Upper lobe of left lung (tissue), 6 donors: Measurements from ENCODE around the gene AKAP6. TPM values are rescaled to one million over a fixed set of nuclear protein-coding genes. Genes with fewer than 3 reads are reported as not detected.

Source experiments
- ATAC-seq, 2 donors: fragments of 200-7000 bp; cut with Tn5 transposase; one replicate each; pipeline ENCODE4 v1.9.1; 2022; ENCODE audit warnings: mild to moderate bottlenecking in 2 of 2, moderate library complexity in 2 of 2; ENCODE audit not compliant: low FRiP score in 2 of 2
- DNase-seq, 2 donors: peaks; one replicate each; pipeline ENCODE4 v3.0.0-alpha.2; 2019 to 2020
- H3K27ac ChIP-seq, 4 donors: fragments of 200-600 bp; sonication (generic); one replicate each; pipeline ENCODE4 v1.5.1; 2016 to 2019
- H3K27me3 ChIP-seq, 4 donors: fragments of 200-600 bp; sonication (generic); one replicate each; pipeline ENCODE4 v1.5.1; 2017 to 2019
- H3K36me3 ChIP-seq, 4 donors: fragments of 200-600 bp; sonication (generic); one replicate each; pipeline ENCODE4 v1.5.1; 2016 to 2019
- H3K4me1 ChIP-seq, 4 donors: fragments of 200-600 bp; sonication (generic); one replicate each; pipeline ENCODE4 v1.5.1; 2018 to 2019
- H3K4me3 ChIP-seq, 4 donors: fragments of 200-600 bp; sonication (generic); one replicate each; pipeline ENCODE4 v1.5.1; 2017 to 2019; ENCODE audit warnings: mild to moderate bottlenecking in 2 of 4, moderate library complexity in 1 of 4
- H3K9me3 ChIP-seq, 4 donors: fragments of 200-600 bp; sonication (generic); one replicate each; pipeline ENCODE4 v1.5.1; 2018 to 2019
- CTCF ChIP-seq, 6 experiments: fragments of 450-650 bp in 4 of 6; fragments of 200-600 bp in 2 of 6; sonication (generic) in 2 of 6; IDR thresholded peaks; one replicate each; pipeline ENCODE4 v1.5.1; 2016 to 2019; ENCODE audit warnings: antibody characterized with exemption in 6 of 6
- EP300 ChIP-seq, 4 donors: sonication (generic); formaldehyde crosslinking; IDR thresholded peaks; one replicate each; pipeline ENCODE4 v1.5.1; 2017; ENCODE audit warnings: antibody characterized with exemption in 4 of 4, control low read depth in 2 of 4
- POLR2A ChIP-seq, 4 donors: fragments of 450-650 bp; IDR thresholded peaks; one replicate each; pipeline ENCODE4 v1.5.1; 2016 to 2017; ENCODE audit warnings: antibody characterized with exemption in 4 of 4, mild to moderate bottlenecking in 2 of 4
- POLR2AphosphoS5 ChIP-seq, 2 donors: sonication (generic); formaldehyde crosslinking; IDR thresholded peaks; one replicate each; pipeline ENCODE4 v1.5.1; 2017; ENCODE audit warnings: antibody characterized with exemption in 2 of 2
- WGBS, 2 donors: methylation state at CpG; one replicate each; pipeline ENCODE4 v1.1.5; 2017 to 2018; 5-methylcytosine and 5-hydroxymethylcytosine counted together
- total RNA-seq, 6 donors: library from RNA; depleted of rRNA in 4 of 6; stranded (reverse); fragments of >200 nt in 4 of 6; gene quantifications; one replicate each; pipeline versions ENCODE4 v1.1.0 to v1.2.1, GENCODE V29; 2016 to 2021
- donor health status: DM: no; HTN: no; CAD: no; lungs with moderate emphysema.
- donor health status: DM: no; HTN: yes; CAD: no; lungs with severe emphysema.

AKAP6 gene
- total RNA-seq, 6 donors from 2014 or later, result 6.2 to 27.7 (median 10.7) TPM

- no peak overlapping the region for H3K4me3 ChIP-seq
- ATAC-seq, result no peak
Measured at GRCh38 chr14:32728976-32729375, 399.9 kb downstream of the AKAP6 start.

GRCh38 chr14:32731249-32731648 lies 402.2 kb downstream of the AKAP6 start:
- H3K36me3 ChIP-seq, result no peaks in the 10 kb centered on the region
- ATAC-seq (no peak), DNase-seq (no peak)
- H3K4me3 ChIP-seq, result no peak overlapping the region
- no peaks in the 10 kb centered on the region for H3K27me3 ChIP-seq
- 65 to 78% methylated on average over 2 of the region's 2 CpGs for WGBS, 2 donors
- H3K4me1 ChIP-seq, result no peaks in the 10 kb centered on the region
- no peak overlapping the region for H3K27ac ChIP-seq
- no peaks in the 10 kb centered on the region for H3K9me3 ChIP-seq
- TF ChIP-seq EP300 (IDR thresholded peaks at IDR 0.05), result no peak
- TF ChIP-seq CTCF (IDR thresholded peaks at IDR 0.05), result no peak
- TF ChIP-seq POLR2A (IDR thresholded peaks at IDR 0.05), result no peak
- TF ChIP-seq POLR2AphosphoS5 (IDR thresholded peaks at IDR 0.05), result no peak

More at GRCh38 chr14:32728976-32729375, 399.9 kb downstream of the AKAP6 start:
- DNase-seq, result no peak
- Histone ChIP-seq H3K36me3 (no peaks in the 10 kb centered on the region), H3K9me3 (no peaks in the 10 kb centered on the region), H3K27me3 (no peaks in the 10 kb centered on the region), H3K4me1 (no peaks in the 10 kb centered on the region), H3K27ac (no peak overlapping the region)
- WGBS, 2 donors, result 85 to 94% methylated on average over 5 of the region's 5 CpGs
- TF ChIP-seq EP300 (IDR thresholded peaks at IDR 0.05) (no peak), CTCF (IDR thresholded peaks at IDR 0.05) (no peak)

- TF ChIP-seq EP300 (IDR thresholded peaks at IDR 0.05) (no peak), POLR2AphosphoS5 (IDR thresholded peaks at IDR 0.05) (no peak), CTCF (IDR thresholded peaks at IDR 0.05) (no peak), POLR2A (IDR thresholded peaks at IDR 0.05) (no peak)
- no peaks in the 10 kb centered on the region for H3K27me3 ChIP-seq
- no peak overlapping the region for H3K27ac ChIP-seq
- WGBS, 2 donors, result 84 to 89% methylated on average over 1 of the region's 1 CpG
- H3K36me3 ChIP-seq, result no peaks in the 10 kb centered on the region
- H3K4me1 ChIP-seq, result no peaks in the 10 kb centered on the region
- ATAC-seq (no peak), DNase-seq (no peak)
- no peak overlapping the region for H3K4me3 ChIP-seq
- no peaks in the 10 kb centered on the region for H3K9me3 ChIP-seq
Measured at GRCh38 chr14:32733015-32733414, 403.9 kb downstream of the AKAP6 start.

- 90 to 97% methylated on average over 3 of the region's 3 CpGs for WGBS, 2 donors
- no peak for ATAC-seq
Measured at GRCh38 chr14:32734261-32734660, 405.2 kb downstream of the AKAP6 start.

More at GRCh38 chr14:32734261-32734660, 405.2 kb downstream of the AKAP6 start:
- H3K4me3 ChIP-seq, result no peak overlapping the region
- H3K27ac ChIP-seq, result no peak overlapping the region
- no peak for TF ChIP-seq EP300 (IDR thresholded peaks at IDR 0.05)
- no peak for TF ChIP-seq POLR2A (IDR thresholded peaks at IDR 0.05)
- no peak for TF ChIP-seq CTCF (IDR thresholded peaks at IDR 0.05)
- TF ChIP-seq POLR2AphosphoS5 (IDR thresholded peaks at IDR 0.05), result no peak
- no peaks in the 10 kb centered on the region for H3K36me3 ChIP-seq
- no peaks in the 10 kb centered on the region for H3K4me1 ChIP-seq
- H3K27me3 ChIP-seq, result no peaks in the 10 kb centered on the region
- DNase-seq, result no peak
- no peaks in the 10 kb centered on the region for H3K9me3 ChIP-seq
